Ovary (tissue), 3 donors: ENCODE data around the gene EFNA4.

Experiments
- EP300 ChIP-seq: sonication (generic); formaldehyde crosslinking; IDR thresholded peaks from one replicate; pipeline ENCODE4 v1.6.1; 2017; ENCODE audit warnings: antibody characterized with exemption
- POLR2A ChIP-seq: fragments of 450-650 bp; IDR thresholded peaks from one replicate; pipeline ENCODE4 v1.6.1; 2017; ENCODE audit warnings: antibody characterized with exemption, mild to moderate bottlenecking, moderate library complexity
- TF ChIP-seq, protein P1 (sequence below), 3 donors: fragments of 450-650 bp in 2 of 3; fragments of 200-600 bp in 1 of 3; IDR thresholded peaks; one replicate each; pipeline versions ENCODE4 v1.5.1 to v1.8.0; 2016 to 2022; ENCODE audit warnings: antibody characterized with exemption in 3 of 3, mild to moderate bottlenecking in 1 of 3
- donor health status: DM: no; HTN: no; CAD: no.

GRCh38 chr1:155079210-155079486 lies 15.6 kb downstream of the EFNA4 start:
- TF ChIP-seq, protein P1, sequence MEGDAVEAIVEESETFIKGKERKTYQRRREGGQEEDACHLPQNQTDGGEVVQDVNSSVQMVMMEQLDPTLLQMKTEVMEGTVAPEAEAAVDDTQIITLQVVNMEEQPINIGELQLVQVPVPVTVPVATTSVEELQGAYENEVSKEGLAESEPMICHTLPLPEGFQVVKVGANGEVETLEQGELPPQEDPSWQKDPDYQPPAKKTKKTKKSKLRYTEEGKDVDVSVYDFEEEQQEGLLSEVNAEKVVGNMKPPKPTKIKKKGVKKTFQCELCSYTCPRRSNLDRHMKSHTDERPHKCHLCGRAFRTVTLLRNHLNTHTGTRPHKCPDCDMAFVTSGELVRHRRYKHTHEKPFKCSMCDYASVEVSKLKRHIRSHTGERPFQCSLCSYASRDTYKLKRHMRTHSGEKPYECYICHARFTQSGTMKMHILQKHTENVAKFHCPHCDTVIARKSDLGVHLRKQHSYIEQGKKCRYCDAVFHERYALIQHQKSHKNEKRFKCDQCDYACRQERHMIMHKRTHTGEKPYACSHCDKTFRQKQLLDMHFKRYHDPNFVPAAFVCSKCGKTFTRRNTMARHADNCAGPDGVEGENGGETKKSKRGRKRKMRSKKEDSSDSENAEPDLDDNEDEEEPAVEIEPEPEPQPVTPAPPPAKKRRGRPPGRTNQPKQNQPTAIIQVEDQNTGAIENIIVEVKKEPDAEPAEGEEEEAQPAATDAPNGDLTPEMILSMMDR (IDR thresholded peaks at IDR 0.05) = no peak
- TF ChIP-seq POLR2A (no peak), EP300 (no peak)
